HuH-7 (cell line): Measurements from ENCODE around the gene OMD.
A peak's percentile ranks its signal among the peaks of the same experiment; 100 is the strongest.

ENCODE experiments used
- DNase-seq: peaks from one replicate; pipeline ENCODE4 v3.0.0; 2011; ENCODE audit warnings: low spot score

Gene OMD

DNA sequence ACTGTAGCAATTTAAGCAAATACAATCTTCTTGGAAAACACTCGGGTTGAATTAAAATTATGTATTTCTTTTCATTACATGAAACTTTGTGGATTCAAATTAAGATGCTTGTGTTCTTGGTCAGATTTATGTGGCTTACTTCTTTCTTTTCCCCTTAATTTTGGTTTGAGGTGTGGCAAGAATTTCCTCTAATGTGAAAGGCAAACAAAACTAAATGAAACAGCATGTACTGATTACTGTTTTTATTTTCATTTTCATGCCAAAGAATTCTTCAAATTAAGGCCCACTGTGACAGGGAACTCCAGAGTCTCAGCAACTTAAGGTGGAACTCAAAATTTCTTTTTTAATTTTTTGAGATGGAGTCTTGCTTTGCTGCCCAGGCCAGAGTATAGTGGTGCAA lies at the start of gene OMD:
Gene OMD (minus strand): TSS at position 132 of the 400 bp plus-strand sequence. CDS start 6,913 bp downstream, outside the sequence.
- DNase-seq, result no peak

- DNase-seq, result no peak
Observed at GRCh38 chr9:92468206-92468605, 43.9 kb upstream of the OMD start.

DNA sequence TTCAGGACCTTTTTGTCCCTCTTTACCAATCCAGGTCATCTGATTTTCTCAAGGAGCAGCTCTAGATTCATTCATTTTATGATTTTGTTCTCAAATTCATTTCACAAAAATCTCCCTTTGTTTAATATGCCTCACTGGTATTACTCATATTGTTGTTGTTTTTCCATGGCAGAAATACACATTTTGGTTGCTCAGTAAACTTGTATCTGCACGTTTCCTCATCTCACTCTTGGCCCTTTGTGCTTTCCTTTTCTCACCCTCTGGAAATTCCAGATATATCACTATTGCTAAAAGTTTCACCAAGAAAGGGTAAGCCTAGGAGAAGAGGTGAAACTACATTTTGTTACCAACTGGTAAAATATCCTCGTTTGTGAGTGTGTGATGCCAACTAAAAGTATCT lies 43.2 kb upstream of the OMD start:
- no peak for DNase-seq

GRCh38 chr9:92467041-92467440 lies 42.8 kb upstream of the OMD start:
- no peak for DNase-seq

GRCh38 chr9:92463984-92464383 lies 39.7 kb upstream of the OMD start:
- DNase-seq, result no peak

DNA sequence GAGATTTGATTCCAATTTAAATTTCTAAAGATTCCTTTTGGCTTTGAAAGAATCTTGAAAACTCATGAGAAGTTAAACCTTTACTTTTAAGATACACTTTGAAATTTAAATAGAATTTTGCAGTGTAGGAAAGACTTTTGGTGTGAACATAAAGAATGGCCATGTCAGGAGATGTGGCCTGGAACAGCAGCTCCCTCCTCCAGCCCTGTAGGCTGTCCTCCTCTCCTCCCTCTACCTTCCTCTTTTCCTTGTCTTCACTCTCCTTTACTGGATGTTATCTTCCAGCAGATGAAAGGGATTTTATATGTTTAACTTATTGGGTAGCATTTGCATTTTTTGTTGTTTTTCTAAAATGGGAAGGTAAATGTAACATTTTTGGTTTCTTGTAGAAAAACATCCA lies 39.1 kb upstream of the OMD start:
- DNase-seq, result no peak

DNA sequence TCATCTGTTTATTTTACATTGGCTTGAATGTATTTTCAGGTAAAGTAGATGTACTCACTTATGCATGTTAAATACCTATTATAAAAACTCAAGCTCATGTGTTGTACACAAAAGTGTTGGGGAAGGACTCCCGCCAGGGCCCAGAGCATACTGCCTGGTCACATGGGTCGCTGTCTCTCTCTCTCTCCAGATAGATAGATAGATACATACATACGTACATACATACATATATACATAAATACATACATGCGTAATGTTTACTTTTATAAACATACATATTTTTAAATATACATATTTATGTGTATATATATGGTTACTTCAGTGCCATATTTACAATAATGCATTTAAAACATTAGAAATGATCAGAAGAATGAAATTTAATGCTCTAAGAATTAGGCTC lies 33.3 kb upstream of the OMD start:
- no peak for DNase-seq

DNA sequence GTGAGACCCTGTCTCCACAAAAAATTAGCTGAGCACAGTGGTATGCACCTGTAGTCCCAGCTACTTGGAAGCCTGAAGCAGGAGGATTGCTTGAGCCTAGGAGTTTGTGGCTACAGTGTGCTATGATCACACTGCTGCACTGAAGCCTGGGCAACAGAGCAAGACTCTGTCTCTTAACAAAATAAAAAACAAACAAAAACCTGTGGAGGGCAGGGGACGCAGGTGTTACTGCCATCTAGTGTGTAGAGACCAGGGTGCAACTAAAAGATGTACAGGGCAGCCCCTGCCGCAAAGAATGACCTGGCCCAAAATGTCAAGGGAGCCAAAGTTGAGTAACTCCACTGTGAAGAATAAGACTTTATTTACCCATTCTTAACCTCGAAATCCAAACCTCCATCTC lies 30.9 kb upstream of the OMD start:
- DNase-seq, result peak; percentile 17

DNA sequence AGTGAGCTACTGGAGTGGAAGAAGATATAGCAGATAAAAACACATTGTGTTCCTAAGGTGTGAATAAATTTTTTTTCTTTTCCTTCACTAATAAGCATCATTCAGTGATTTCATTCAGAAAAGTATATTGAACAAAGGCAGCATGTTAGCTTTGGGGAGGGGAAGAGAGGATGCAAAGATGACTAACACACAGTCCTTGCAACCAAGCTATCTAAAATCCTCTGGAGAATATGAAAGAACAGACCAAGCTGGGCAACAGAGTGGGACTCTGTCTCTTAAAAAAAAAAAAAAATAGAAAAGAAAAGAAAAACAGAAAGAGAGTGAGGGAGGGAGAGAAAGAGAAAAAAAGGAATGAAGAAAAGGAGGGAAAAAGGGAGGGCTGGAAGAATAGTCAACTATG lies 22.3 kb upstream of the OMD start:
- DNase-seq, result no peak

- DNase-seq, result no peak
Observed at GRCh38 chr9:92444841-92445240, 20.6 kb upstream of the OMD start.

DNA sequence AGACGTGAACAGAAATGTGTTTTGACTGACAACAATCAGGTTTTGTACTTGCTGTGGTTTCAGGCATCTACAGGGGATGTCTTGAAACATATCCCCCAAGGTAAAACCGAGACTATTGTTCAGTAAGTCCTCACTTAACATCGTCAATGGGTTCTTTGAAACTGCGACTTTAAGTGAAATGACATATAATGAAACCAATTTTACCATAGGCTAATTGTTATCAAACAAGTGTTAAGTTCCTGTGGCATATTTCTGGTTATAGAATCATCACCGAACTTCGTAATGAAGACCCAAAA lies 16.4 kb upstream of the OMD start:
- DNase-seq, result no peak

DNA sequence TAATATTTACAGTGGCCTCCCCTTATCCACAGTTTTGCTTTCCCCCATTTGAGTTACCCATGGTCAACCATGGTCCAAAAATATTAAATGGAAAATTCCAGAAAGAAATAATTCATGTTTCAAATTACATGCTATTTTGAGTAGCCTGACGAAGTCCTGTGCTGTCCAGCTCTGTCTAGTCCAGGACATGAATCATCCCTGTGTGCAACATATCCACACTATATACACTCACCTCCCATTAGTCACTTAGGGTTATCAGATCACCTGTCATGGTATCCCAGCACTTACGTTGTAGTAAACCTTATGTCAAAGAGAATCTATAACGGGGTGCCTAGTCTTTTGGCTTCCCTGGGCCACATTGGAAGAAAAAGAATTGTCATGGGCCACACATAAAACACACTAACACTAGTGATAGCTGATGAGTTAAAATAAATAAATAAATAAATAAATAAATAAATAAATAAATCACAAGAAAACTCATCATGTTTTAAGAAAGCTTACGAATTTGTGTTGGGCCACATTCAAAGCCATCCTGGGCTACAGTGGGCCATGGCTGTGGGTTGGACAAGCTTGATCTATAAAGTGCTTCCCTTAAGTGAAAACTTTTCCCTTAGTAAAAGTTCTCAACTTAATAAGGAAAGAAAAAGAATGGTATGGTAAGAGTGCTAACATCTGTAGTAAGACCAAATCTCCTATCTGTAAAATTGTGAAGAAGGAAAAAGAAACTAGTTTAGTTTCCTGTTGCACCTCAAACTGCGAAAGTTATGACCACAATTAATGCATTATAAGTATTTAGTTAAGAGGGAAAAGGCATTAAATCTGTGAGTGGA lies 15.9 kb upstream of the OMD start:
- no peak for DNase-seq

- no peak for DNase-seq
Observed at GRCh38 chr9:92438900-92439526, 14.7 kb upstream of the OMD start.

- DNase-seq, result no peak
Observed at GRCh38 chr9:92435263-92435662, 11.0 kb upstream of the OMD start.

- DNase-seq, result no peak
Observed at GRCh38 chr9:92432972-92433548, 8.8 kb upstream of the OMD start.

GRCh38 chr9:92432350-92432749 lies 8.1 kb upstream of the OMD start:
- no peak for DNase-seq

GRCh38 chr9:92429836-92430235 lies 5.6 kb upstream of the OMD start:
- DNase-seq, result no peak

DNA sequence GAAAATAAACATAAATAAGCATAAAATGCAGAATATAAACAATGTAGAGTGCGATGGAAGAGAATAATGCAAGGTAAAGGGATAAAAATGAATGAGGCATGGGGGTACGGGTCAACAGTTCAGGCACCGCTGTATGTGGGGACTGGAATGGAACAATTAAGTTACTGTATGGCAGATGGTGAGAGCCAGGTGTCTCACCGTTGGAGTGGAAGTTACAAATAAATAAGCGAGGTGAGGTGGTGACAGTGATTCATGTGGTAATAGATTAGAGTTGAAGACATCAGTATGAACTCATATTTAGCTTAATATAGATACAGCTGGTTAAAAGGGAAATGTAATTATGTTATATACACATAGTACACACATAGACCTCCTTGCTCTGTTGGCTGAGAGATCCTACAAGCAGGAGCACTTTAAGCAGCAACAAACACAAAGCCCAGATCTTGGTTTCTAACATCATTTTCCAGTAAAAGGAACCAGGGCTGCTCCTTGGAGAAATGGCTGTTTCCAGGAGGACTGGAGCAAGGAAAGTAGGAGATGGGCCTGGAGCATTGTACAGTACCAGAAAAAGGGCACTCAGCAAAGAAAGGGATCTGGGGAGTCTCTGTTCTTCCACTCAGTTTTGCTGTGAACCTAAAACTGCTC lies 2.4 kb upstream of the OMD start:
- no peak for DNase-seq

GRCh38 chr9:92425474-92425873 lies 1.2 kb upstream of the OMD start:
- DNase-seq, result no peak

DNA sequence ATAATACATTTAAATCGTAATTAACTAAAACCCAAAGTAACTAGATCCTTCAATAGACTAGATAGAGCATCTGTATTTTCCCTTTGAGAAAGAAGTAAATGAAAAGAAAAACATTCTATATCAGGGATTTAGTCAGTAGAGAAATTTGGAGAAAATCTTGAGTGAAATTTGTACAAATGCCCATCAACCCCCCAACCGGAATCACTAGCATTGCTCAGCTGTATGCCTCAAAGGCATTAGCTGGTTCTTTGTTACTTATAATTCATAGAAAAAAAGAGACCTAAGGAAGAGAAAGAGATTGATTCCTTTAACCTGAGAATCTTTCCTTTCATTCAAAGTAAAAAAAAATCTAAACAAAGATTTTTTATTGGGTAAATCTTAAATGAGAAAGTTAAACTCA lies 659 bp downstream of the OMD start:
- DNase-seq, result no peak

GRCh38 chr9:92422611-92423338 lies 1.5 kb downstream of the OMD start:
- no peak for DNase-seq

- no peak for DNase-seq
Observed at GRCh38 chr9:92414566-92414965, 9.7 kb downstream of the OMD start.
